Activated CD4-positive, alpha-beta memory T cell treated with anti-CD3 and anti-CD28 coated beads, Interleukin-2, amount 10 ng/mL, durations not matched to agents 7 days and 5 days (primary cell): ENCODE results near the gene HCN2. TPM values are rescaled to one million over a fixed set of nuclear protein-coding genes. Genes with fewer than 3 reads are reported as not detected.

Source experiments
- CTCF ChIA-PET: fragments of 350-600 bp; sonication (Branson Sonifier 250); formaldehyde crosslinking; loops from one replicate; lab custom pipeline; 2021; ENCODE audit warnings: antibody characterized with exemption, inconsistent platforms; lab: Charles Lee
- POLR2A ChIA-PET: fragments of 350-600 bp; sonication (Branson Sonifier 250); formaldehyde crosslinking; loops from one replicate; lab custom pipeline; 2021; ENCODE audit warnings: antibody characterized with exemption; lab: Charles Lee
- DNase-seq: peaks from one replicate; pipeline ENCODE4 v3.0.0-alpha.2; 2020
- H3K27ac Mint-ChIP-seq: one replicate; pipeline ENCODE4 v1.8.0; 2021; ENCODE audit warnings: mild to moderate bottlenecking, mixed read lengths
- H3K27me3 Mint-ChIP-seq: one replicate; pipeline ENCODE4 v1.8.0; 2021; ENCODE audit warnings: mixed read lengths
- H3K36me3 Mint-ChIP-seq: one replicate; pipeline ENCODE4 v1.8.0; 2021; ENCODE audit warnings: low read depth, mixed read lengths
- H3K4me1 Mint-ChIP-seq: one replicate; pipeline ENCODE4 v1.8.0; 2021; ENCODE audit warnings: mixed read lengths
- H3K4me3 Mint-ChIP-seq: one replicate; pipeline ENCODE4 v1.8.0; 2021; ENCODE audit warnings: mild to moderate bottlenecking, mixed read lengths
- H3K9me3 Mint-ChIP-seq: one replicate; pipeline ENCODE4 v1.8.0; 2021; ENCODE audit warnings: mixed read lengths
- total RNA-seq, 2 experiments: library from RNA; stranded (reverse); gene quantifications; one replicate each; pipeline ENCODE4 v1.2.3, GENCODE V29; 2021

HCN2 gene
- total RNA-seq, 2 experiments from 2014 or later, result 3.1 to 3.5 TPM

DNA sequence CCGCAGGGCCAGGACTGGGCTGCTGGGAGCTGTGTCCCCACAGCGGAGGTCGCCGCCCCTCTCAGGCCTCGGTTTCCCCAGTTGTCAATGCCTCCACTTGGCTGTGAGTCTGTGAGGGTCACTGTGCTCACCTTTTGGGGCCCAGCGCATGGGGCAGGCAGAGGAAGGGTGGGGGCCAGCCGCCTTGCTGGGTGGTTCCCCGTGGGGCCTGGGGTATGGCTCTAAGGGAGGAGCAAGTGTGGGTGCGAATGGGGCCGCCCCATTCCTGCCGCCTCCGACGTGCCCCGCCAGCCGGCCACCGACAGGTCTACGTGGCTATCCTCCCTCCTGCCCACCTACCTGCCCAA is 49.2 kb downstream of the HCN2 start:
- Mint-ChIP-seq H3K27me3 (peaks cover 2% of the 10 kb centered on the region), H3K4me1 (peaks cover 12% of the 10 kb centered on the region), H3K4me3 (peak overlapping the region; percentile 74), H3K36me3 (no peaks in the 10 kb centered on the region), H3K9me3 (no peaks in the 10 kb centered on the region), H3K27ac (no peak overlapping the region)
- POLR2A ChIA-PET, result no interaction called here
- DNase-seq, result no peak
- CTCF ChIA-PET, result no interaction called here

DNA sequence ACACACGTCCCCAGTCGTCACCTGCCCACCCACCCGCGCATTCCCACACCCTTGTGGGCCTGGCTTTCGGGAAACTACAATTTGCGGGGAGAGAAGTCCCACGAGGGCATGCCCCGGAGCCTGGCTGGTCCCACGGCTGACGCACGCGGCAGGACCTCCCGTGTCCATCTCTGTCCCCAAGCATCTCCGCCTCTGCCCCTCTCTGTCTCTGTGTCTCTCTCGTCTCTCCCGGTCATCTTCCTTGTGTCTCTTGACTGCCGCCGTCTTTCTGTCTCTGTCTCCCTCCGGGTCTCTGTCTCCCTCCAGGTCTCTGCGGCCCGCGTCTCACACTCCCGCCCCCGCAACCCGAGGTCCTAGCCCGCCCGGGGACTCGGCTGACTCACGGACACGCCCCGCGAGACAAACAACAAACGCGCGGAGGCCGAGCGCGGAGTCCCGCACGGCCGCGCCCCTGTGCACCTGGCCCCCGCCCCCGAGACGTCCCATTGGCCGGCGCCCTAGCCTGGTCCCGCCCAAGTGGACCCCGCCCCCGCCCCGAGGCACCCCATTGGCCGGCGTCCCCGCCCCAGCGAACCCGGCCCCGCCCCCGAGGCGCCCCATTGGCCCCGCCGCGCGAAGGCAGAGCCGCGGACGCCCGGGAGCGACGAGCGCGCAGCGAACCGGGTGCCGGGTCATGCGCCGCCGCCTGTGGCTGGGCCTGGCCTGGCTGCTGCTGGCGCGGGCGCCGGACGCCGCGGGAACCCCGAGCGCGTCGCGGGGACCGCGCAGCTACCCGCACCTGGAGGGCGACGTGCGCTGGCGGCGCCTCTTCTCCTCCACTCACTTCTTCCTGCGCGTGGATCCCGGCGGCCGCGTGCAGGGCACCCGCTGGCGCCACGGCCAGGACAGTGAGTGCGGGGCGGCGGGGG is 49.8 kb downstream of the HCN2 start, which contains the start of gene FGF22:
Gene FGF22, plus strand, starts transcription at position 627 of the 908 bp plus-strand sequence. Its CDS starts 47 bp downstream, at position 674.
- H3K4me1 Mint-ChIP-seq, result peaks cover 7% of the 10 kb centered on the region
- peak within 1 kb of the TSS; percentile 74 for H3K4me3 Mint-ChIP-seq
- DNase-seq, result peak; percentile 95
- ChIA-PET POLR2A (no interaction called here), CTCF (no interaction called here)
- H3K36me3 Mint-ChIP-seq, result no peaks in the 10 kb centered on the region
- H3K27ac Mint-ChIP-seq, result peak within 1 kb of the TSS; percentile 50
- H3K9me3 Mint-ChIP-seq, result no peaks in the 10 kb centered on the region
- peaks cover 2% of the 10 kb centered on the region for H3K27me3 Mint-ChIP-seq

DNA sequence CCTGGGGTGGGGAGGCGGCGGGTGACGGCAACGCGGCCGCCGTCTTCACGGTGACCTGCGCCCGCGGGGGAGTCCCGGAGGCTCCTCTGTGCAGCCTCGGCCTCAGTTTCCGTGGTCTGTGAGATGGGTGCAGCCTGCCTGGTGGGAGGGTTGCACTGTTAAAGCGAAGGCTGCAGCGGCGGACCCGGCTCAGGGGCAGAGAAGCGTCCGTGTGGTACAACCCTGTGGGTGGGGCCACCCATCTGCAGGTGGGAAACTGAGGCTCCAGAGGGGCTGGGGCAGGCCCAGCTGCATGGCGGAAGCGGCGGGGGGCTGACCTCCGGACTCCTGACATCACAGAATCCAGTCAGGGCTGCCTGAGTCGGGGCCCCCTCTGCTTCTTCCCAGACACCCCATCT is 50.5 kb downstream of the HCN2 start:
- peaks cover 3% of the 10 kb centered on the region for H3K36me3 Mint-ChIP-seq
- DNase-seq, result no peak
- peaks cover 2% of the 10 kb centered on the region for H3K27me3 Mint-ChIP-seq
- ChIA-PET POLR2A (no interaction called here), CTCF (no interaction called here)
- H3K4me3 Mint-ChIP-seq, result no peak overlapping the region
- no peaks in the 10 kb centered on the region for H3K9me3 Mint-ChIP-seq
- no peak overlapping the region for H3K27ac Mint-ChIP-seq
- H3K4me1 Mint-ChIP-seq, result peaks cover 7% of the 10 kb centered on the region

DNA sequence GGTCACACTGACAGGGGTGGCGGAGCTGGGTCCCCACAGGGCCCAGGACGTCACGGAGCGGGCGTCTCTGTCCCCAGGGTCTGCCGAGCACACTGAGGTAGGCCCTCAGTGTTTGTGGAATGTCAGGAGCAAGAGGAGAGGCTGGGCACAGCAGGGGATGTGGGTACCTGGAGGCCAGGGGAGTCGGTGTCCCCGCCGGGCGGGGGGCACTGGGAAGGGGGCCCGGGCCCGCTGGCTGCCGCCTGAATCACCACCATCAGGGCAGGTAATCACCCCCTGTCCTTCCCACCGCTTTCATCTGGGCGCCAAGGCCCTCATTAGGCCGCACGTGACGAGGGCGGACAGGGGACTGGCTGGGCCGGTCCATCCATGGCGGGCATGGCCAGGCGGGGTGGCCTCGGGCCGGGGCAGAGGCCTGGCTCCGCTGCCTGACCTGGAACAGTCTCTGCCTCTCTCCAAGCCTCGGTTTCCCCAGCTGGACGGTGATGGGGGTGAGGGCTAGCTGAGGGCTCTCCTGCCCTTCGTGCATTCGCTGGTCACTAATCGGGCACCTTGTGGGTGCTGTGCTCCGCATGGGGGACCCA is 51.0 kb downstream of the HCN2 start:
- no peak for DNase-seq
- Mint-ChIP-seq H3K4me1 (peaks cover 7% of the 10 kb centered on the region), H3K27ac (no peak overlapping the region), H3K27me3 (peaks cover 2% of the 10 kb centered on the region), H3K9me3 (no peaks in the 10 kb centered on the region), H3K4me3 (no peak overlapping the region), H3K36me3 (peaks cover 3% of the 10 kb centered on the region)
- ChIA-PET CTCF (interaction anchor here (0.6 kb wide), 1 partner anchor 54 kb away, joined by 3 read pairs; no protein-coding TSS in a partner anchor), POLR2A (interaction anchor here (1.0 to 1.7 kb wide), 2 partner anchors 14 to 20 kb away, joined by 3 to 6 read pairs; no protein-coding TSS in a partner anchor)

- H3K4me1 Mint-ChIP-seq, result peaks cover 7% of the 10 kb centered on the region
- ChIA-PET POLR2A (interaction anchor here (1.7 kb wide), 1 partner anchor 19 kb away, joined by 6 read pairs; no protein-coding TSS in a partner anchor), CTCF (interaction anchor here (1.4 kb wide), 1 partner anchor 8 kb away, joined by 3 read pairs; no protein-coding TSS in a partner anchor)
- peaks cover 2% of the 10 kb centered on the region for H3K27me3 Mint-ChIP-seq
- no peaks in the 10 kb centered on the region for H3K9me3 Mint-ChIP-seq
- H3K4me3 Mint-ChIP-seq, result no peak overlapping the region
- H3K36me3 Mint-ChIP-seq, result peaks cover 7% of the 10 kb centered on the region
- H3K27ac Mint-ChIP-seq, result no peak overlapping the region
- DNase-seq, result no peak
These were observed 52.0 kb downstream of the HCN2 start for GRCh38 chr19:641702-642101.

DNA sequence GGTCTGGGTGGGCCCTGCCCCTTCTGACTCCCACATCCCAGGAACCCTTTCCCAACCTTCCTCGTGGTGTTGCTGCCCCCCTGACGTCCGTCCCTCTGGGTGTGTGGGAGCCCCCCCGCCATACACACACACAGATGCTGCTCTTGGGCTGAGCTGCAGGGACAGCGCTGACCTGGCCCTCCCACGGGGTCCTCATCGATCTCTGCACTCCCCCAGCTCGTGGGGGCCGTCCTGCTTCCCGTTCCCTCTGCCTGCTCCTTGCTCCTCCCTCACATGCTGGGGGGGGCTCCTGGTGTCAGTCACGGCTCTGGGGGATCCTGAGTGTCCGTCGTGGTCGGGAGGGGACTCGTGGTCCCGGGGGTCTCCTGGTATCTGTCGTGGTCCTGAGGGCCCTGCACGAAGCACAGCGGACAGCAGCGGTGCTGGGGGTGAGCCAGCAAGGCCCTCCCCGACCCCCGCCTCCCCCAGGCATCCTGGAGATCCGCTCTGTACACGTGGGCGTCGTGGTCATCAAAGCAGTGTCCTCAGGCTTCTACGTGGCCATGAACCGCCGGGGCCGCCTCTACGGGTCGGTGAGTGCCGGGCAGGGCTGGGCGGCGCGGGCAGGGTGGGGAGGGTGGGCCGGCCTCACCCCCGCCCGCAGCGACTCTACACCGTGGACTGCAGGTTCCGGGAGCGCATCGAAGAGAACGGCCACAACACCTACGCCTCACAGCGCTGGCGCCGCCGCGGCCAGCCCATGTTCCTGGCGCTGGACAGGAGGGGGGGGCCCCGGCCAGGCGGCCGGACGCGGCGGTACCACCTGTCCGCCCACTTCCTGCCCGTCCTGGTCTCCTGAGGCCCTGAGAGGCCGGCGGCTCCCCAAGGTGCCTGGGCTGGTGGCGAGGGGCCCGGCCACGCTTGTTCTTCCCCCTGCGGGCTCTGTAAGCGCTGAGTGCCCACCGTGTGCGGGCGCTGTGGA is 53.4 kb downstream of the HCN2 start:
- Mint-ChIP-seq H3K4me3 (no peak overlapping the region), H3K36me3 (peaks cover 9% of the 10 kb centered on the region), H3K27me3 (peaks cover 2% of the 10 kb centered on the region), H3K9me3 (no peaks in the 10 kb centered on the region), H3K27ac (no peak overlapping the region), H3K4me1 (peaks cover 7% of the 10 kb centered on the region)
- CTCF ChIA-PET, result no interaction called here
- no peak for DNase-seq
- POLR2A ChIA-PET, result interaction anchor here (1.7 kb wide), 1 partner anchor 18 kb away, joined by 6 read pairs; no protein-coding TSS in a partner anchor

DNA sequence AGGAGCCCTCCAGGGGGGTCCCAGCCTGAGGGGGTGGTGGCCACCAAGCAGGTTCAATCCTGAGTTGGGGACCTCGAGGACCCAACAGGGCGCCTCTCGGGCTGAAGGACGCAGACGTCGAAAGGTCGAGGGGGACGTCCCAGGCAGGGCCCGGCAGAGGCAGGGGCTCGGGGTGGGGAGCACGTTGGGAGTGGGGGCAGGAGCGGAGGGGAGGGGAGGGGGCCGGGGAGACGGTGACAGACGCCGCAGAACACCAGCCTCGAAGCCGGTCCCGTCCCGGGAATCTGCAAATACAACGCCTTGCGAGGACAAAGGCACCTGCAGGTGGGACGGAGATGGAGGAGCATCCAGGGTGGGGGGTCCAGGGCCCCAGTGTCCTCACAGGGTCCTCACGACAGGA is 54.1 kb downstream of the HCN2 start:
- ChIA-PET POLR2A (interaction anchor here (2.3 kb wide), 1 partner anchor 17 kb away, joined by 5 read pairs; no protein-coding TSS in a partner anchor), CTCF (no interaction called here)
- peaks cover 2% of the 10 kb centered on the region for H3K27me3 Mint-ChIP-seq
- H3K27ac Mint-ChIP-seq, result no peak overlapping the region
- peaks cover 11% of the 10 kb centered on the region for H3K36me3 Mint-ChIP-seq
- DNase-seq, result no peak
- no peak overlapping the region for H3K4me3 Mint-ChIP-seq
- H3K4me1 Mint-ChIP-seq, result peaks cover 7% of the 10 kb centered on the region
- H3K9me3 Mint-ChIP-seq, result no peaks in the 10 kb centered on the region

DNA sequence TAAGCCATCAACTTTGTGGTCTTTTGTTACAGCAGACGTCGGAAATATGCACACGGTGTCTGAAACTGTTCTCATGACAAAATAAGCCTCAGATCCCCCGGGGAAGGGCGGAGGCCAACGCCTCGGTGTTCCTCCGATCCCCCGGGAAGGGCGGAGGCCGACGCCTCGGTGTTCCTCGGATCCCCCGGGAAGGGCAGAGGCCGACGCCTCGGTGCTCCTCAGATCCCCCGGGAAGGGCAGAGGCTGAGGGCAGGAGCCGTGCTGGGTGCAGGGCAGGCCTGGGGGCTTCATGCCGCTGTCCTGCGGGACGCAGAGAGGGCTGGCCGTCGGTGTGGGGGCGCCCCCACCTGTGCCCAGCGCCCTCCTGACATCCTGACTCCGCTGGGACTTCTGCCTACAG is 54.7 kb downstream of the HCN2 start:
- POLR2A ChIA-PET, result interaction anchor here (1.2 to 2.3 kb wide), 2 partner anchors 10 to 17 kb away, joined by 4 to 5 read pairs; partner anchors contain the start of gene POLRMT
- CTCF ChIA-PET, result no interaction called here
- no peak overlapping the region for H3K27ac Mint-ChIP-seq

GRCh38 chr19:644789-645188 is 55.1 kb downstream of the HCN2 start:
- Mint-ChIP-seq H3K4me1 (peaks cover 1% of the 10 kb centered on the region), H3K36me3 (peaks cover 15% of the 10 kb centered on the region), H3K27ac (no peak overlapping the region), H3K9me3 (no peaks in the 10 kb centered on the region), H3K27me3 (no peaks in the 10 kb centered on the region), H3K4me3 (no peak overlapping the region)
- POLR2A ChIA-PET, result interaction anchor here (1.2 to 2.3 kb wide), 2 partner anchors 11 to 16 kb away, joined by 4 to 5 read pairs; partner anchors contain the start of gene POLRMT
- no peak for DNase-seq
- CTCF ChIA-PET, result no interaction called here

More for the DNA sequence above, 54.7 kb downstream of the HCN2 start:
- H3K4me3 Mint-ChIP-seq, result no peak overlapping the region
- H3K36me3 Mint-ChIP-seq, result peaks cover 15% of the 10 kb centered on the region
- H3K27me3 Mint-ChIP-seq, result peaks cover under 1% of the 10 kb centered on the region
- H3K4me1 Mint-ChIP-seq, result peaks cover 3% of the 10 kb centered on the region
- no peaks in the 10 kb centered on the region for H3K9me3 Mint-ChIP-seq
- DNase-seq, result no peak

DNA sequence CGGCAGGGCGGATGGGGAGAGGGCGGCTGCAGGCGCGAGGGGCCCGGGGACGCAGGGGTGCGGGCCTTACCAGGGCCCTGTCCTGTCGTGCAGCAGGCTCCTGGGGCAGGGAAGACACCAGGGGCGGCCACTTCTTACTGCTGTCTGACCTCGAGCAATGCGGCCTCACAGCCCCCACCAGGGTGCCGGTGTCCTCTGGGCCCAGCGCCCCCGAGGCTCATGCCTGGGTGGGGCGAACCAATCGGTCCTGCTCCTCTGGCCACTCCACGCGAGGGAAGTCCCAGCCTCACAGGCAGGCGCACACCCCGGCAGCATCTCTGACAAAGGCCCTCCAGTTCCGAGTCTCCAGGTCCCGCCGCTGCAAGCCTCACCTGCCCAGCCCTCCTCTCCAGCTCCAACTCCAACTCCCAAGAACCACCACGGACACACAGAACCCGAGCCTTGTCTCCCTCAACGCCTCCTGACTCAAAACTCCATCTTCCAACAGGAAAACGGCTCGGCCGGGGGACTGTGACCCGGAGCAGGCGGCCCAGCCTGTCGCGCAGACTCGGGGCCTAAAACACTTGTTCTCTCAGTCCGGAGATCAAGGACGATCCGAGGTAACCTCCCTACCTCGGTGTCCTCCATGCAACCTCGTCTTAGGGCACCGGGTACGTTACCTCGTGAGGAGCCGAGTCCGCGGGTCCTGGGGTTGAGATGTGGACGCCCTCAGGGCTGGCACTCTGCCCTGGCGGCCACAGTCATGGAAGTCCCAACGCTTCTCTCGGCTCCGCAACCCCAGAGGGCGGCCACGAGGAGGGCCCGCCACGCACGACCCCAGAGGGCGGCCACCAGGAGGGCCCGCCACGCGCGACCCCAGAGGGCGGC is 56.5 kb downstream of the HCN2 start:
- Mint-ChIP-seq H3K4me1 (peaks cover 2% of the 10 kb centered on the region), H3K36me3 (peaks cover 18% of the 10 kb centered on the region), H3K9me3 (no peaks in the 10 kb centered on the region), H3K4me3 (no peak overlapping the region), H3K27ac (no peak overlapping the region), H3K27me3 (no peaks in the 10 kb centered on the region)
- POLR2A ChIA-PET, result interaction anchor here (2.3 kb wide), 1 partner anchor 15 kb away, joined by 5 read pairs; no protein-coding TSS in a partner anchor
- CTCF ChIA-PET, result no interaction called here
- DNase-seq, result no peak

DNA sequence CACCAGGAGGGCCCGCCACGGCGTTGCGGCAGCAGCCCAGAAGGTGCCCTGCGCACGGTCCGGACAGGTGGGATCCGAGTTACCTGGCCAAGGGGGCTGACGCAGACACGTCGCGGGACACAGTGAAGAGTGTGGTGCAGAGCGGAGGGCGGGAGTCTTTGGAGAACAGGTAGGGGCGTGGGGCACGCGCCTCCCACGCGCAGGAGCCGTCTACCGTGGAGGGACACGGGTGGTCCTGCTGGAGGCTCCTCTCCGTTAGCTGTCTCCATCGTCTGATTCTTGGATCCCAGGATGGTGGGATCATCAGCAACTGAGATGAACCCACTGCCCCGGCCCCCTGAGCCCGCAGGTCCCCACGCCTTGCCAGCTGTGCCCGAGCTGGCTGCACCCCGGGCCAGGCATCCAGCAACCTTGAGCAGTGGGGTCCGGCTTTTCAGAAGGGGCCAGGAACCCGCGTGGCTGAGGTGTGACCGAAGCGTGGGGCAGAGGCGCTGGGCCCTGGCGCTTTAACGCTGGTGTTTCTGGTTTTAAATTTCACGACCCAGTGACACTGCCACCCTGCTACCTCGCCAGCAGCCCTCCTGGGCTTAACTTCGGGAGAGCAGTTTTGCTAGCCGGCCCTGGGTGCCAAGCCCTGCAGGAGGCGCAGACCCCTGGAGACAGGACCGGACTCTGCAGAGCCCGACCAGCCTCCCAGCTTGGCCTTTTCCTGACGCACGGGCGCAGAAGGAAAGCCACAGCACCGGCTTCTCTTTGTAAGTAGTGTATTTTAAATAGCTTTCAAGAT is 57.3 kb downstream of the HCN2 start:
- ChIA-PET POLR2A (interaction anchor here (1.1 kb wide), 1 partner anchor 14 kb away, joined by 4 read pairs; no protein-coding TSS in a partner anchor), CTCF (no interaction called here)
- no peak for DNase-seq
- H3K27ac Mint-ChIP-seq, result no peak overlapping the region
- peaks cover 18% of the 10 kb centered on the region for H3K36me3 Mint-ChIP-seq
- no peak overlapping the region for H3K4me3 Mint-ChIP-seq
- H3K4me1 Mint-ChIP-seq, result peaks cover 2% of the 10 kb centered on the region
- no peaks in the 10 kb centered on the region for H3K27me3 Mint-ChIP-seq
- no peaks in the 10 kb centered on the region for H3K9me3 Mint-ChIP-seq
